ENCODE measurements around the gene CELSR2. TPM values are rescaled to one million over a fixed set of nuclear protein-coding genes. Genes with fewer than 3 reads are reported as not detected.
A peak's percentile ranks its signal among the peaks of the same experiment; 100 is the strongest.

CELSR2 gene
- total RNA-seq, 4 donors from 2014 or later, result 7.8 to 20.4 (median 10.5) TPM

GRCh38 chr1:109273570-109274288 lies 24.4 kb downstream of the CELSR2 start:
- Histone ChIP-seq H3K27ac (replicated peaks in 1 of 4) (peak overlapping the region; percentile 36 to 76 (median 68)), H3K9me3 (no peaks in the 10 kb centered on the region), H3K4me1 (peaks cover 13 to 49% (median 36%) of the 10 kb centered on the region in 4 donors), H3K4me3 (no peak overlapping the region), H3K27me3 (no peaks in the 10 kb centered on the region), H3K36me3 (peaks cover 0 to 46% (median 22%) of the 10 kb centered on the region in 4 donors)
- DNase-seq (ENCODE audit: extremely low spot score), result no peak
- intact Hi-C loops (cut with DNase I), result no loop called here
- TF ChIP-seq POLR2A (IDR thresholded peaks at IDR 0.05; ENCODE audit: low read depth) (no peak), CTCF (IDR thresholded peaks at IDR 0.05) (no peak), EP300 (IDR thresholded peaks at IDR 0.05) (no peak), POLR2AphosphoS5 (IDR thresholded peaks at IDR 0.05) (no peak)
- WGBS, result 69% methylated on average over 15 of the region's 30 CpGs

- no peaks in the 10 kb centered on the region for H3K27me3 ChIP-seq
- H3K27ac ChIP-seq (replicated peaks in 1 of 4), result peak overlapping the region; percentile 36 to 76 (median 68)
- DNase-seq (ENCODE audit: extremely low spot score), result no peak
- peak in 1 of 2 donors; percentile 27 for TF ChIP-seq POLR2AphosphoS5 (IDR thresholded peaks at IDR 0.05)
- no peak for TF ChIP-seq EP300 (IDR thresholded peaks at IDR 0.05)
- no peak for TF ChIP-seq POLR2A (IDR thresholded peaks at IDR 0.05; ENCODE audit: low read depth)
- TF ChIP-seq CTCF (IDR thresholded peaks at IDR 0.05), result no peak
- intact Hi-C loops (cut with DNase I), result no loop called here
- H3K9me3 ChIP-seq, result no peaks in the 10 kb centered on the region
- H3K4me1 ChIP-seq, result peaks cover 13 to 49% (median 36%) of the 10 kb centered on the region in 4 donors
- 52% methylated on average over 21 of the region's 24 CpGs for WGBS
- H3K4me3 ChIP-seq, result peak overlapping the region in 2 of 4 donors; percentile 14
- H3K36me3 ChIP-seq, result peaks cover 0 to 39% (median 17%) of the 10 kb centered on the region in 4 donors
Observed at GRCh38 chr1:109274533-109275476, 25.5 kb downstream of the CELSR2 start.

GRCh38 chr1:109275706-109276345 lies 26.5 kb downstream of the CELSR2 start:
- no peak for DNase-seq (ENCODE audit: extremely low spot score)
- intact Hi-C loops (cut with DNase I), result loop anchor here (2.0 kb wide), 1 partner anchor 123 kb away; no protein-coding TSS in a partner anchor
- 74% methylated on average over 9 of the region's 9 CpGs for WGBS
- no peak overlapping the region for H3K4me3 ChIP-seq
- no peaks in the 10 kb centered on the region for H3K27me3 ChIP-seq
- H3K9me3 ChIP-seq, result no peaks in the 10 kb centered on the region
- peaks cover 13 to 53% (median 38%) of the 10 kb centered on the region in 4 donors for H3K4me1 ChIP-seq
- peaks cover 0 to 33% (median 11%) of the 10 kb centered on the region in 4 donors for H3K36me3 ChIP-seq
- TF ChIP-seq POLR2A (IDR thresholded peaks at IDR 0.05; ENCODE audit: low read depth), result no peak
- TF ChIP-seq EP300 (IDR thresholded peaks at IDR 0.05), result no peak
- TF ChIP-seq CTCF (IDR thresholded peaks at IDR 0.05), result no peak
- TF ChIP-seq POLR2AphosphoS5 (IDR thresholded peaks at IDR 0.05), result no peak
- H3K27ac ChIP-seq (replicated peaks in 1 of 4), result peak overlapping the region; percentile 36 to 76 (median 57)

GRCh38 chr1:109277434-109278204 lies 28.3 kb downstream of the CELSR2 start:
- Histone ChIP-seq H3K4me3 (no peak overlapping the region), H3K27me3 (no peaks in the 10 kb centered on the region), H3K9me3 (no peaks in the 10 kb centered on the region), H3K27ac (replicated peaks in 1 of 4) (peak overlapping the region; percentile 32 to 60 (median 49)), H3K36me3 (peaks cover 0 to 15% (median 4%) of the 10 kb centered on the region in 4 donors), H3K4me1 (peaks cover 19 to 66% (median 56%) of the 10 kb centered on the region in 4 donors)
- intact Hi-C loops (cut with DNase I), result loop anchor here (2.0 kb wide), 1 partner anchor 121 kb away; no protein-coding TSS in a partner anchor
- 65% methylated on average over 7 of the region's 7 CpGs for WGBS
- TF ChIP-seq CTCF (IDR thresholded peaks at IDR 0.05), result peak; percentile 88 to 94 (median 91)
- TF ChIP-seq POLR2A (IDR thresholded peaks at IDR 0.05; ENCODE audit: low read depth), result no peak
- TF ChIP-seq POLR2AphosphoS5 (IDR thresholded peaks at IDR 0.05), result peak in 1 of 2 donors; percentile 30
- TF ChIP-seq EP300 (IDR thresholded peaks at IDR 0.05), result no peak
- DNase-seq (ENCODE audit: extremely low spot score), result peak; percentile 95

Data from esophagus muscularis mucosa (tissue), 4 donors.